Spleen (tissue), 7 donors: ENCODE data around the gene DSTYK.

Experiments used
- POLR2AphosphoS5 ChIP-seq, 3 donors: sonication (generic); formaldehyde crosslinking; IDR thresholded peaks; one replicate each; pipeline ENCODE4 v1.5.1; 2017; ENCODE audit warnings: antibody characterized with exemption in 3 of 3
- TF ChIP-seq, protein P1 (sequence below), 11 experiments: fragments of 200-600 bp in 7 of 11; fragments of 450-650 bp in 4 of 11; sonication (generic) in 4 of 11; IDR thresholded peaks in 8 of 11; conservative IDR thresholded peaks in 3 of 11; 1 replicate in 7 of 11; 2 replicates in 4 of 11; pipeline versions ENCODE4 v1.4.0 to v1.8.0; 2016 to 2021; ENCODE audit warnings: antibody characterized with exemption in 11 of 11, inconsistent platforms in 4 of 11, mild to moderate bottlenecking in 1 of 11
- donor health status: DM: no; HTN: no; CAD: no; lungs with moderate emphysema.
- donor health status: DM: no; HTN: no; CAD: no.
- donor health status: DM: no; HTN: no; CAD: no.

DNA sequence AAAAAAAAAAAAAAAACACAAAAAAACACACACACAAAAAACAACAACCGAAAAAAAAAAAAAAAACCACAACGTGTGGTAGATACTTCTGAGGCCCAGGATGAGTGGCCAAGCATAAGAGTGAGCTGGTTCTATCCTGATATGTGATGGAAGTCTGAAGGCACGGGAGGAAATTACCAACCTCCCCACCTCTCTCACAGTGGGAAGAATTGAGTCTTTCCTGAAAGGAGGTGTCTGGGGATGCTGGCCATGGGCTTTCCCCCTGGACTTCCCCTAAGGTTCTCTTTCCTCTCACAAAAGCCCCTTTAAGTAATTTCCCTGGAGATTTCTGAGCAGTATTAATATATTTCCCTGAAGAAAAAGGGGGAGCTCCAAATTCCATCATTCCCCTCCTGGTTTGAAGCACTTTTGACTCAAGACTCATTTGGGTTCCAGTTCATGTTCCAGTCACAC, 21.5 kb upstream of the DSTYK start:
- TF ChIP-seq, protein P1, sequence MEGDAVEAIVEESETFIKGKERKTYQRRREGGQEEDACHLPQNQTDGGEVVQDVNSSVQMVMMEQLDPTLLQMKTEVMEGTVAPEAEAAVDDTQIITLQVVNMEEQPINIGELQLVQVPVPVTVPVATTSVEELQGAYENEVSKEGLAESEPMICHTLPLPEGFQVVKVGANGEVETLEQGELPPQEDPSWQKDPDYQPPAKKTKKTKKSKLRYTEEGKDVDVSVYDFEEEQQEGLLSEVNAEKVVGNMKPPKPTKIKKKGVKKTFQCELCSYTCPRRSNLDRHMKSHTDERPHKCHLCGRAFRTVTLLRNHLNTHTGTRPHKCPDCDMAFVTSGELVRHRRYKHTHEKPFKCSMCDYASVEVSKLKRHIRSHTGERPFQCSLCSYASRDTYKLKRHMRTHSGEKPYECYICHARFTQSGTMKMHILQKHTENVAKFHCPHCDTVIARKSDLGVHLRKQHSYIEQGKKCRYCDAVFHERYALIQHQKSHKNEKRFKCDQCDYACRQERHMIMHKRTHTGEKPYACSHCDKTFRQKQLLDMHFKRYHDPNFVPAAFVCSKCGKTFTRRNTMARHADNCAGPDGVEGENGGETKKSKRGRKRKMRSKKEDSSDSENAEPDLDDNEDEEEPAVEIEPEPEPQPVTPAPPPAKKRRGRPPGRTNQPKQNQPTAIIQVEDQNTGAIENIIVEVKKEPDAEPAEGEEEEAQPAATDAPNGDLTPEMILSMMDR (IDR thresholded peaks at IDR 0.05 in 8 of 11, conservative IDR thresholded peaks at IDR 0.05 in 3 of 11): no peak
- no peak for TF ChIP-seq POLR2AphosphoS5 (IDR thresholded peaks at IDR 0.05)
